Measurements from ENCODE around the gene RRP1B. TPM values are rescaled to one million over a fixed set of nuclear protein-coding genes. Genes with fewer than 3 reads are reported as not detected.

The RRP1B gene
- total and polyA plus RNA-seq, 2 donors (not counting 1 experiment from before 2014, with no cell fraction given): 6.0 to 22.4 TPM

DNA sequence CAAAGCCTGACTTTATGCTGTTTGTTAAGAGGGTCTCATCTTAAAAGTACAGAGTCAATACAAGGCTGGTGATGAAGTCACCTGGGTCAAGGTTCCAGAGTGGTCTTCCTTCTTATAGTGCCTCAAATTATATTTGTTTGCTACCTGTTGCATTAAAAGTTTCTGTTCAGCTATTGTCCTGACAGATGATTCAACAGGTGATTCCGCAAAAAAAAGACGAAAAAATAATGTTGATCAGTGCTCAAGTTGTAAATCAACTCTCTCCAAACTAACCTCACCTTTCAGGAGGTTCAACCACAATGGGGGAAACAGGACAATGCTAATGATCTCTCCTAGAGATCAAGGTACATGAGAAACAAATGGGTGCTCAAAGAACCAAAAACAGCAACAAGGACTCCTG, 35.8 kb upstream of the RRP1B start:
- Mint-ChIP-seq H3K9me3 (ENCODE audit: insufficient read depth) (peaks cover 14% of the 10 kb centered on the region), H3K4me1 (peaks cover 20% of the 10 kb centered on the region), H3K4me3 (no peak overlapping the region), H3K27me3 (peaks cover 11% of the 10 kb centered on the region), H3K27ac (no peak overlapping the region)
- ChIA-PET POLR2A (no interaction called here), CTCF (no interaction called here)
- Histone ChIP-seq H3K4me3 (ENCODE audit: control extremely low read depth in 1 of 5, extremely low read depth in 1 of 5, insufficient read depth in 1 of 5, low read depth in 2 of 5, low read length in 4 of 5) (no peak overlapping the region), H3K36me3 (replicated peaks in 1 of 2; ENCODE audit: control extremely low read depth in 1 of 2, control insufficient read depth in 1 of 2, extremely low read depth in 1 of 2, insufficient read depth in 2 of 2, low read length in 1 of 2) (no peaks in the 10 kb centered on the region), H4K20me1 (ENCODE audit: control insufficient read depth, insufficient read depth, low read length, poor library complexity, severe bottlenecking) (no peaks in the 10 kb centered on the region), H3K79me2 (ENCODE audit: control insufficient read depth, insufficient read depth, low read length) (no peaks in the 10 kb centered on the region), H3K27me3 (replicated peaks in 1 of 4; ENCODE audit: control extremely low read depth in 1 of 4, control insufficient read depth in 3 of 4, insufficient read depth in 4 of 4, low read length in 3 of 4) (no peaks in the 10 kb centered on the region), H2AFZ (ENCODE audit: insufficient read depth, low read depth, low read length, poor library complexity, severe bottlenecking) (no peak overlapping the region), H3K4me1 (ENCODE audit: control insufficient read depth in 2 of 2, insufficient read depth in 2 of 2, low read length in 2 of 2) (peaks cover 5% of the 10 kb centered on the region in 2 donors), H3K4me2 (replicated peaks; ENCODE audit: low read depth, low read length, poor library complexity, severe bottlenecking) (no peak overlapping the region), H3K9me3 (ENCODE audit: control extremely low read depth in 1 of 3, control insufficient read depth in 2 of 3, insufficient read depth in 1 of 3, low read length in 2 of 3) (peaks cover 0 to 14% (median 6%) of the 10 kb centered on the region in 3 donors), H3K9ac (ENCODE audit: low read length) (no peak overlapping the region), H3K27ac (ENCODE audit: low read length in 2 of 2) (no peak overlapping the region)
- no peak for ATAC-seq (ENCODE audit: low read depth)
- DNase-seq: no peak
- intact Hi-C loops (cut with micrococcal nuclease): no loop called here
- WGBS (ENCODE audit: insufficient coverage): 83% methylated on average over 1 of the region's 2 CpGs
- TF ChIP-seq, protein P1, sequence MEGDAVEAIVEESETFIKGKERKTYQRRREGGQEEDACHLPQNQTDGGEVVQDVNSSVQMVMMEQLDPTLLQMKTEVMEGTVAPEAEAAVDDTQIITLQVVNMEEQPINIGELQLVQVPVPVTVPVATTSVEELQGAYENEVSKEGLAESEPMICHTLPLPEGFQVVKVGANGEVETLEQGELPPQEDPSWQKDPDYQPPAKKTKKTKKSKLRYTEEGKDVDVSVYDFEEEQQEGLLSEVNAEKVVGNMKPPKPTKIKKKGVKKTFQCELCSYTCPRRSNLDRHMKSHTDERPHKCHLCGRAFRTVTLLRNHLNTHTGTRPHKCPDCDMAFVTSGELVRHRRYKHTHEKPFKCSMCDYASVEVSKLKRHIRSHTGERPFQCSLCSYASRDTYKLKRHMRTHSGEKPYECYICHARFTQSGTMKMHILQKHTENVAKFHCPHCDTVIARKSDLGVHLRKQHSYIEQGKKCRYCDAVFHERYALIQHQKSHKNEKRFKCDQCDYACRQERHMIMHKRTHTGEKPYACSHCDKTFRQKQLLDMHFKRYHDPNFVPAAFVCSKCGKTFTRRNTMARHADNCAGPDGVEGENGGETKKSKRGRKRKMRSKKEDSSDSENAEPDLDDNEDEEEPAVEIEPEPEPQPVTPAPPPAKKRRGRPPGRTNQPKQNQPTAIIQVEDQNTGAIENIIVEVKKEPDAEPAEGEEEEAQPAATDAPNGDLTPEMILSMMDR (IDR thresholded peaks at IDR 0.05): no peak
- no peak for TF ChIP-seq EZH2 (IDR thresholded peaks at IDR 0.05; ENCODE audit: borderline replicate concordance, insufficient read depth, low read depth, low read length, poor library complexity, severe bottlenecking)

DNA sequence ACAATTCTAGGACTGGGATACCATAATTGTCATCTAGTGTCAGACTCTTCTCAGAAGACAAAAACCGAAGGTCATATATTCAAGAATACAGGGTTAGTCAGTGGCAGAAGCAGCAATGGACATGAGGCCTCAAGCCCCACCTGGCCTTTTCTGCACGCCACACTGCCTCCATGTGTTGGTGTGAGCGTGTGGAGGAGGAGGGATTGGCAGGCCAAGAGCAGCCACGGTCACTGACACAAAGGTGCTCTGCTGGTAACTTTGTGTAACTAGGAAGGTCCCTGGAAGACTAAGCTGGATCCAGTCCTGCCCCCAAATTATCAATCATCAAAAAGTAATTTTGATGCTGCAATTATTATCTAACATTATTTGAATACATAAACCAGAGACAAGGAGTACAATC, 35.0 kb upstream of the RRP1B start:
- Mint-ChIP-seq H3K4me3 (no peak overlapping the region), H3K4me1 (peaks cover 20% of the 10 kb centered on the region), H3K27me3 (peaks cover 11% of the 10 kb centered on the region), H3K27ac (no peak overlapping the region), H3K9me3 (ENCODE audit: insufficient read depth) (peaks cover 14% of the 10 kb centered on the region)
- Histone ChIP-seq H3K27me3 (replicated peaks in 1 of 4; ENCODE audit: control extremely low read depth in 1 of 4, control insufficient read depth in 3 of 4, insufficient read depth in 4 of 4, low read length in 3 of 4) (no peaks in the 10 kb centered on the region), H3K9me3 (ENCODE audit: control extremely low read depth in 1 of 3, control insufficient read depth in 2 of 3, insufficient read depth in 1 of 3, low read length in 2 of 3) (peaks cover 0 to 14% (median 6%) of the 10 kb centered on the region in 3 donors), H3K9ac (ENCODE audit: low read length) (no peak overlapping the region), H3K36me3 (replicated peaks in 1 of 2; ENCODE audit: control extremely low read depth in 1 of 2, control insufficient read depth in 1 of 2, extremely low read depth in 1 of 2, insufficient read depth in 2 of 2, low read length in 1 of 2) (no peaks in the 10 kb centered on the region), H3K4me3 (ENCODE audit: control extremely low read depth in 1 of 5, extremely low read depth in 1 of 5, insufficient read depth in 1 of 5, low read depth in 2 of 5, low read length in 4 of 5) (no peak overlapping the region), H3K27ac (ENCODE audit: low read length in 2 of 2) (no peak overlapping the region), H4K20me1 (ENCODE audit: control insufficient read depth, insufficient read depth, low read length, poor library complexity, severe bottlenecking) (no peaks in the 10 kb centered on the region), H3K4me2 (replicated peaks; ENCODE audit: low read depth, low read length, poor library complexity, severe bottlenecking) (no peak overlapping the region), H3K4me1 (ENCODE audit: control insufficient read depth in 2 of 2, insufficient read depth in 2 of 2, low read length in 2 of 2) (peaks cover 5% of the 10 kb centered on the region in 2 donors), H2AFZ (ENCODE audit: insufficient read depth, low read depth, low read length, poor library complexity, severe bottlenecking) (no peak overlapping the region), H3K79me2 (ENCODE audit: control insufficient read depth, insufficient read depth, low read length) (no peaks in the 10 kb centered on the region)
- ChIA-PET POLR2A (no interaction called here), CTCF (no interaction called here)
- DNase-seq (no peak), ATAC-seq (ENCODE audit: low read depth) (no peak)
- TF ChIP-seq EZH2 (IDR thresholded peaks at IDR 0.05; ENCODE audit: borderline replicate concordance, insufficient read depth, low read depth, low read length, poor library complexity, severe bottlenecking): no peak
- TF ChIP-seq, protein P1 (IDR thresholded peaks at IDR 0.05): no peak
- WGBS (ENCODE audit: insufficient coverage): 94% methylated on average over 2 of the region's 4 CpGs
- intact Hi-C loops (cut with micrococcal nuclease): no loop called here

Data from B cell (primary cell).